Stimulated activated CD4-positive, alpha-beta T cell treated with anti-CD3 and anti-CD28 coated beads, TNF-alpha, amount 100 ng/mL, for 1 hour (primary cell): ENCODE measurements around the gene RPL27A.

Experiments used
- DNase-seq, 3 donors: peaks; one replicate each; pipeline ENCODE4 v3.0.0-alpha.2; 2020; ENCODE audit warnings: low read depth in 3 of 3, low spot score in 1 of 3

Gene RPL27A

DNA sequence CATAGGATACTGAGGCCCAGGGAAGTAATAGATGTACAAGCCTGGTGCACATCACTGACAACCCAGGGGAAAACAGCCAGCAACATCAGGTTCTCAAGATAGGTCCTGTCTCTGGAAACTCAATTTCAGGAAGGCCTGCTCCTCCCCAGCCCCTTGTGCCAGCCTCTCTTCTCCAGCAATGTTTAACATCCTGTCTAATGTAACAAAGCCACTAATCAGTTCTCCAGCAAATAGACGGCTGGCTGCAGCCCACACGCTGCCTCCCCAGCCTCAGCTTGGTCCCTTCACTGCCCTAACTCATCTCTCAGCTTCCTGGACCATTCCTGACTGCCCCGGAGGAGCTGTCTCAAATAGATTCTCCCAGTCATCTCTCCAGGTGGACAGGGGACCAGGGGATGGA, 37.8 kb downstream of the RPL27A start:
- DNase-seq = no peak

DNA sequence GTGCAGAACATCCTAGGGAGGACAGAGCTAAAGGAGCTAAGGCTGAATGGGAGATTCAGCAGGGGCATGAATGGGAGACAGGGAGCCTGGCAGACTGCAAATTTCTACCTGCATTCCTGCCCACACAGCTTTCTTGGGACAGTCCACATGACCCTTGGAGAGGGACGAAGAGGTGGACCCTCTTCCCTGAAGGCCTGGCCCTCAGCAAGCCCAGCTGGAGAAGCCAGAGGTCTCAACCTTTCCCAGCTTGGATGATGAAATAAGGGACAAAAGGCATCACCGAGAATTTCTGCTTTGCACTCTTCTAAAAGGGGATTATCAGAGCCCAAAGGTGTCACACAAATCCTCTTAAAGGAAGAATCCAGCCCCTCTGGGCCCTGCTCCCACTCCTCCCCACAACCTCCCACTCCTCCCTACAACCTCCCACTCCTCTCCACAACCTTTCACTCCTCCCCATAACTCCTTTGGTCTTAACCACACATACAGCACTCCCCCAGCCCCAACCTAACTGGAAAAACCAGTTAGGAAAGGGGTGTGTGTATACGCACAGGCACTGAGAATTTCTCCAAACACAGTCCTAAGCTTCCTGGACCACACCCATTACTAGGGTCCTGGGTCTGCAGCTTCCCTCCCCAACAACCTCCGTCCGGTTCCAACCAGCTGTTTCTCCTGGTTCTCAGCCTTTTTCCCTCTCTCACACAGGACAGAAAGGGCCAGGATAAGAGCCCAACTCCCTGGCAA, 38.4 kb downstream of the RPL27A start:
- DNase-seq = no peak

DNA sequence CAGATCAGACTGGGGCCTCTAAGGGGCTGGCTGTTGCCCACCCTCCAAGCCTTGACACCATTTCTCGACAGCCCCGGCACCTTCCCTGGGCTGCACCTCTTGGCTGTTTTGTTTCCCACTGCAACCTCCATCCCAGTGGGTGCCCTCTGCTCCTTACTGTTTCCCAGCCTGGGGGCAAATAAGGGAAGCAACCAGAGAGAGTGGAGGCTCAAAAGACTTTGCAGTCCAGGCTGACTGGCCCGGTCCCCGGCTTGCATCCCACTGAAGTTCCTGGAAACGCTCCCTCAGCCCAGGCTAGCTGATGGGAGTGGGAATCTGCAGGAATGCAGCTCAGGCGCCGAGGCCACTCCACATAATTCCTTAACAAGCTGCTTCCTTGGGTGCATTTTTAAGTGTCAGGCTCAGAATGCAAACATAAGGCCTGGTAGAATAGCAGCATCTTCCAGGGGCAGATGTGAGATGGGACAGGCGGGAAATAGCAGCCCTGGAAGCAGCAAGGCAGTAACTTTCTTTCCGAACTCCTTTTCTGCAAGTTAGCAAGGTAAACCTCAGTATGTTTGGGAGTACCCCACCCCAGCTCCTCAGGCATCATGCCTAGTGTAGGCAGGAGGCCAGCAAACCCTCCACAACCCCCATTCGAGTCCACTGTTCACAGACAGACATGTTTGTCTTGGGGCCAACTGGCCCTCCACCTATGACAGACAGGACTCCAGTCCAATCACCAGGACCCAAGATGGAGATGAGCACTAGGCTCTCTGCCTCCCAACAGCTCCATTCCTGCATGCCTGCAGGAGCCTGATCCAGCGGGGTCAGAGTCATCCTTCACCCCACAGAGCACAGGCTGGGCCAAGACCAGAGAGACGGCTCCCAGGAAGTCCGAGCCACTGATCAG, 39.3 kb downstream of the RPL27A start:
- DNase-seq = no peak

DNA sequence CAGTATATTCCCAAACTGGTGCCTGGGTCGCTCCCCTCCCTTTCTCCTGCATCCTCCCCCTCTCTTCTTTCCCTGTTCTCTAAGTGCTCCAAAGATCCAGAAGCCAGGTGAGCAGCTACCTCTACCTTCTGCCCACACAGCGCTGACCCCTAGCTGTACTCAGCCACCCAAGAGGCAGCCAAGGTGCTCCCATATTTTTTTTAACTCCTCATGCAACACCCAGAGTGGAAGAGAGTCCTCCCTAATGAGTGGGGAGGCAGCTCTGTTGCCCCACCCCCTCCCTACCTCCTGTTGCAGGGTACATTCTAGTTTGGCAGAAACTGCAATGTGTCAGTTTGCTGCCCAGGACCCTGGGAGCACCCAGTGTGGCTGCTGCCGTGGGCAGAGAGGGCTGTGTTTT, 40.2 kb downstream of the RPL27A start:
- DNase-seq = no peak

DNA sequence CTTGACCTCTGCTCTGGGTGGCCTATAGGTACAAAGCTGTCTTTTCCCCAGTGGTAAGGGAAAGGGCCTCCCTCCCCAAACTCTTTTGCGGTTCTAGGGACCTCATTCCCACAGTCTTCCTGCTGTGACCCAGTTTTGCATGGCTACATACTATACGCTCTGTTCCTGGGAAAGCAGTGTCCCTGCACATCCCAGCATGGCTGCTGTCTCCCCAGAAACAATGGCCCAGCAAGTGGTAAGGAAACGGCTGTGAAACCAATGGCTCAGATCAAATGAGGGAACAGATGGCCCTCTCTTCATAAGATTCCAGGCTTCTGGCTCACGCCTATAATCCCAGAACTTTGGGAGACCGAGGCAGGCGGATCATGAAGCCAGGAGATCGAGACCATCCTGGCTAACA, 41.1 kb downstream of the RPL27A start:
- DNase-seq = no peak

DNA sequence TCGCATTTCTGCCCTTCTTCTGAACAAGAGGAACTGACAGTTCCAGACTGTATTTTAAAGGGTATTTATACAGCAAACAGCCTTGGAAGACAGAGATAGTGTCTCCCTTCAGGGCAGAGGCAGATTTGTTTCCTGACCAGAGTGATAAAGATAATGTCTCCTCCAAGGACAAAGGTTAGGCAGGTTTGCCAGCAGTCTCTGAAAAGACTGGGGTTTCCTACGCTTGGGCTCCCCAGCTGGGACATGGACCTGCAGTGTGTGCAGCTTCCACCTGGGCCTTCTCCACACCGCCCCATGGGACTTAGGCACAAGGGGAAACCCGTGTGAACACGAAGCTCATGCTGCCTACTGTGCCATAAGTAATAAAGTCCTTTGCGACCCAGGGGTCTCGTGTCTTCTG, 42.1 kb downstream of the RPL27A start:
- no peak for DNase-seq

DNA sequence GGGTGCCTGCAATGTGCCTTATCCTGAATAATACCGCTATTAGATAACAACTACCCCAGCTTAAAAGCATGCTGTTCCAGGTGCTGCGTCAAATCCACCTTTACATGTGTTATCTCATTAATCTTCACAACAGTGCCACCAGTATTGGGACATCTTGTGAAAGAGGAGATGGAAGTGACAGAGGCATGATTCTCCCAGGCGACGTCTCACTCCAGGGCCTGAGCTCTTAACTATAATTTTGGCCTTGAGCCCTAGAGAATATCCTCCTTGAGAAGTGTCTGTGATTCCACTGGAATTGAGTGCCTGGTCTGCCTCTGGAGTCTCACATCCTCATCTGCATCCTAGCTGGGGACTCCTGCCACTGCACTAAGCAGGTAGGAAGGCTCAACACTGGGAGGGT, 43.8 kb downstream of the RPL27A start:
- no peak for DNase-seq

DNA sequence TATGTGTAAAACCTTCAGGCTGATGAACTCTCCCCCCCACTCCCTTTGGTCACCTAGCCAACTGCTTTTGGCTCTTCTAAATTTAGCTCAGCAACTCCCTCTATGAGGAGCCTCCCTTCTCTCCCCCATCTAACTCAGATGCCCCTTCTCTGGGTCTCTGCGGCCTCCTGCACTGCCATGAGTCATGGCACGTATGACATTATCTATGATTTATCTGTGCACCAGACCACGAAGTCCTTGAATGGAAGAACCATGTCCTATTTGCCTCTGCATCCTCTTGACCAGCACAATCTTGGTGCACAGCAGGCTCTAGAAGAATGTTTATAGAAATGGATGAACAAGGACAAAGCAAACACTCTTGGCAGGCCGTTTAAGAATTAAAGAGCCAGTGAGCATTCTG, 46.0 kb downstream of the RPL27A start:
- no peak for DNase-seq

DNA sequence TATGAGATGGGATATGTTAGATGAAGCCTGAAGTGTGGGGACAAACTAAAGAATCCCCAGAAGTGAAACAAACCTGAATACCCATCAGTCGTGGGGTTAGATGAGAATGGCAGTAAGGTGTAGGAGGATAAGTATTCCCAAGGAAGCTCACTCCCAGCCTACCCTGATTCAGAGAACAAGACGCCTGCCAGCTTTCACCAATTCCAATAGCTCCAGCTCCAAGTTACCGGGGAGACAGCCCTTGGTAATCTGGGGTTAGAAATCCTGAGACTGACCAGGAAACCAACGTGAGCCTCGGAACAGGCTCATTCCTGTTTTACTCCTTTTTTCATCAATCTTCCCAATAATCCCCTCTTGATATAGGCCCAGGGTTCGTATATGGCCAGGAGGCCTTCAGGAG, 46.5 kb downstream of the RPL27A start:
- DNase-seq = no peak

DNA sequence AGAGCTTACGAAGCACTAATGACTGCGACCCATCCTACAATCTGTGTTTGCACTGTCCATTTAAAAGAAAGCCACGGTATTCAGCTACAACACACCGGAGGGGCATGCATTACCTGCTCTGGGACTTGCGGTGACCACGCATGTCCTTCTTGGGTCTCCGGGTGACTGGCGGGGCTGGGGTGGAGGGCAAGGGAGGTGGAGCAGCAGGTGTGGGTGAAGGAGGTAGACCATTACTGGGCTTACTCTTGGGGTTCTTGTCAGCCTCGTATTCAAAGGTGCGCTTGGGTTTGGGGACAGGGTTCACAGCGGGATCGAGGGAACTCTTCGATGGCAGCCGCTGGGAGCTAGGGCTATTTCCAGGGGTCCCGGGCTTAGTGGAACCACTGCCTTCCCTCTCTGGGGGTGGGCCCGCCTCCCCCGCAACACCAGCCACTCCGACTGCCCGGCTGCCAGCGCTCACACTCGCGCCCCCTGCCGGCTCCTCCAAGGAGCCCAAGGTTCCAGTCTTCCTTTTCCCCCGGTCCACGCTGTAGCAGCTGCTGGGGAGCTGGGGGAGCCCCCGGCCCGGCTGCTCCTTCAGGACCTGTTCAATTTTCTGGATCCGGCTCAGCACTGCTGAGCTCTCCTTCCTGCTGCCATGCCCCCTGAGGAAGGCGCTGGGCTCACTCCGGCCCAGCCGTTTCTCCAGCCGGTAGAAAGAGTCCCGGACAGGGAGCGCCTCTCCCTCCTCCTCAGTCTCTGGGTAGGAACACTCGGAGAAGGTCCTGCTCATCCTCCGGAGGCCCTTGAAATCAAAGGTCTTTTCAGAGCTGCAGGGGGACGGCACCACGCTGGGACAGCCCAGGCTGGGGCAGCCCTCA, 47.5 kb downstream of the RPL27A start:
- no peak for DNase-seq

DNA sequence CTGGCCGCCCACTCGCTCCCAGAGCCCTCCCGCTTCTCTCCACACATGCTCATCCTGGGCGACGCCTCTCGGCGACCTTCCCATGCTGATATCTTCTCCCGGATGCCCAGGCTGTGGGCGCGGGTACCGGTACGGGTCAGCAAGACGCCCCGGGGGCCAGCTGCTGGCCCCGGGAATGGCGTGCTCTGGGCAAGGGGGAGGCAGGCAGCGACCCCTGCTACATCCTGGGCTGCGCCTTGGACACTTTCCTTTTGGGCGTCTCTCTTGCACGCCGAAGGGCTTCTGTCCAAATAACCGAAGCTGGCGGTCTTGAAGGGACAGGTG, 48.1 kb downstream of the RPL27A start:
- DNase-seq = no peak

DNA sequence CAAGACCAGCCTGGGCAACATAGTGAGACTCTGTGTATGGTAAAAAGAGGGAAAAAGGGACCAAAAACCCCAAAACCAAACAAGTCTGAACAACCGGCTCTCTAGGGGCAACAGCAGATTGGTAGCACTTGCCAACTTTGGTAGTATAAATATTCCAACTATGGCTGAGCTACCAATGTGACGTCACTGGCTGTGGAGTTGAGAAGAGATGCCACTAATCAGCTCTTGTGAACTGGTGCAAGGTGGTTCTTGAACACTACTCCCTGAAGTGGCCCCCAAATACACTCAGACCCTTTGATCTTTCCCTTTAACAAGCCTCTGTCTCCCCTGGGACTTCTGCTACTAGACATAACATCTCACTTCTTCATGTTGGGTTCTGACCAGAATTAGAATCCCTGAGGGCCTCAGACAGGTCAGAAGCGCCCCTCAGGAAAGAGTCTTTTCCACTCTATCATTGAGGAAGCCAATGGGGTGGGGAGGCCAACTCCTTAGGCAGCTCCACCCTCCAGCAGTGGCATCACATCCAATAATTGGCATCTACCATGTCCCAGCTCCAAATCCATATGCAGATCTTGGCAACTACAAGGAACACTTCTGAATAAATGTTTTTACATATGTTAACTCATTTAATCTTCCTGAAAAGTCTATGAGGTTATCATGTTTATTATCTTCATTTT, 49.2 kb downstream of the RPL27A start:
- DNase-seq = no peak

DNA sequence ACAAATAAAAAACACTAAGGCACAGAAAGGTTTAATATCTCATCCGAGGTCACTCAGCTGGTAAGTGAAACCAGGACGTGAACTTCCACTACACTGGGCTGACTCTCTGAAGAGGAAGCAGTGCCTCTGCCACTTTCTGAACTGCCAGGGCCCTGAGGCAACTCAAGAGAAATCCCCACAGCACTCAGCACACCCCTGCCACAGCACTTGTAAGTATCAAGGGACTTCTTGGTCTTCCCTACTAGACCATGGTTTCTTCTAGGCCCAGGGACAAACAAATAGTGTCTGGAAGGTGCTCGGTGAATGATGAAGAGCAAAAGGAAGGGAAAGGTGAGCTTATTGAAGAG, 49.7 kb downstream of the RPL27A start:
- DNase-seq = no peak

DNA sequence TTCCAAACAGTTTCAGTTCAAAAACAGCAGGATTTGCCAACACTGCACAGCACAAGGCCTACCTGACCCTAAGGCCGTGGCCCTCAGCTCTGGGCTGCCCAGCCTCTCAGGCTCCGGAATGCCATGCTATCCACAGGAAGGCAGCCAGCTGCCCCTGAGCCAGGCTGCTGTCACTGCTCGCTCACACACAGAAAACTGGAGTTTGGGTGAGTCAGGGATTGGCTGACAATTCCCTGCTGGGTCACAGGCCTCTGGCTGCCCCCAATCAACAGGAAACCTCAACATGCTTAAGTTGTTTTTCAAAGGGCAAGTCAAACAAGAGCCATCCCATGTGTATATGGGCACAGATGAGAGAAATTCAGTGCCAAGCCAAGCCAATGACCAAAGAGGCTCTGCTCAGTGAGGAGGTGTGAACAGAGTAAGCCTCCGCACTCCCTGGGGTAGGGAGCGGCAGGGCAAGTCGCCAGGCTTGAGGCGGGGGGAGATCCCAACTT, 50.2 kb downstream of the RPL27A start:
- DNase-seq = no peak

DNA sequence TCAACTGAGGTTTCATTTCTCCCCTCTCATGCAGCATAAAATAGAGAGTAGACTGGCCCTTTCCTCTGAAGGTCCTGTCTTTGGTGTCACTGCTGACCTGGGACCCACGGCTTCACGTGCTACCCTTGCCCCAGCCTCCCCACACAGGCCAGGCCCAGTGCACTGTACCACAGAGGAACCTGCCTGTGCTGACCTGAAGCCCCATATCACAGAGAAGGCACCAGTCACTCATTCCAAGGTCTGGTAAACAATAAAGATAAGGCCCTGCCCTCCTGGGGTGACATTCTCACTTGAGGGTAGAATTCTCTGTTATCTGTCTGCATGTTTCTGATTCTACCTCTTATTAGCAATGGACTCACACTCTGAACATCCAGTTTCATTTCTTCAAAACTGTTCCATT, 51.3 kb downstream of the RPL27A start:
- DNase-seq = no peak

DNA sequence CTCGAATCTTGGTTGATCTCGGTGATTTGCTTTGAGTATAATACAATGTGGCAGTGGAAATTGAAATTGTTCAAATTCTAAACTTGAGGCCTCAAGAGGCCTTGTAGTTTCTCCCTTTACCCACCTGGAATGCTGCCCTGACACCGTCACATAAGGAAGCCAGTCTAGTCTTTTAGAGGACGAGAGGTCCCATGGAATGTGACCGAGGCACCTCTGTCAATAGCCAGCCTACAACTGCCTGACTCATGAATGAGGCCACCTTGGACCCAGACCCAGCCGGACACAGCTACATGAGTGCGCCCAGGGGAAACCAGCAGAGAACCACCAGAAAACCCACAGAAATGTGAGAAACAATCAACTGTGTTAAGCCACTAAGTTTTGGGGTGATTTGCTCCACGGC, 52.5 kb downstream of the RPL27A start:
- DNase-seq = no peak

DNA sequence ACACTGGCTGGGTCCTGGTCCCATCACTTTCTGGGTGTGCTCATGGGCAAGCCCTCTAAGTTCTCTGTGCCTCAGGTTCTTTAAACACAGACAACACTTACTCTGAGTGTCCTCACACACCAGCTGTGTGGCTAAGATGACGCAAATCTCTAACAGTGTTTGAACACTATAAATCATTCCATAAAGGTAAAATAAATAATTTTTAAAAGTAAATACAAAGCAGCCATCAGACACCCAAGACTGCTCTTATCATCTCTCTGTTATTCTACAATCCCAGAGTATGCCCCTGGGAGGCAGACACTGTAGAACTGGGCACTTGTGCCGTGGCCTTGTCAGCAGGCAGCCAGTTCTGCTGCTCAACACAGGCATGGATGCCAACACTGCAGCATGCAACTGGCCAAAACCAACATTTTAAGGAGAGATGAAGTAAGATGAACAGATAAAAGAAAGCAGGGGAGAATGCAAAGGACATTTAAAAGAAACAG, 56.8 kb downstream of the RPL27A start:
- DNase-seq = no peak
